Sigmoid colon (tissue), 7 donors: ENCODE data around the gene ADGRG3. TPM values are rescaled to one million over a fixed set of nuclear protein-coding genes. Genes with fewer than 3 reads are reported as not detected.

Experiments
- DNase-seq: peaks from one replicate; pipeline ENCODE4 v3.0.0-alpha.2; 2019
- H3K27ac ChIP-seq, 4 donors: fragments of 200-600 bp; sonication (generic); one replicate each; pipeline ENCODE4 v1.5.1; 2016 to 2019; ENCODE audit warnings: mild to moderate bottlenecking in 1 of 4
- H3K27me3 ChIP-seq, 3 donors: fragments of 200-600 bp; sonication (generic); one replicate each; pipeline ENCODE4 v1.5.1; 2019; ENCODE audit warnings: mild to moderate bottlenecking in 1 of 3
- H3K36me3 ChIP-seq, 4 donors: fragments of 200-600 bp; sonication (generic); one replicate each; pipeline ENCODE4 v1.5.1; 2016 to 2019
- H3K4me1 ChIP-seq, 4 donors: fragments of 200-600 bp; sonication (generic); one replicate each; pipeline ENCODE4 v1.5.1; 2017 to 2019
- H3K4me3 ChIP-seq, 4 donors: fragments of 200-600 bp; sonication (generic); one replicate each; pipeline ENCODE4 v1.5.1; 2017 to 2019; ENCODE audit warnings: mild to moderate bottlenecking in 2 of 4, moderate library complexity in 1 of 4
- H3K9me3 ChIP-seq, 4 donors: fragments of 200-600 bp in 3 of 4; sonication (generic) in 3 of 4; one replicate each; pipeline versions ENCODE4 v1.5.1 to v1.6.1; 2013 to 2019
- CTCF ChIP-seq, 4 experiments: fragments of 450-650 bp in 3 of 4; fragments of 200-600 bp in 1 of 4; IDR thresholded peaks; one replicate each; pipeline ENCODE4 v1.5.1; 2016 to 2019; ENCODE audit warnings: antibody characterized with exemption in 4 of 4, mild to moderate bottlenecking in 3 of 4, moderate library complexity in 2 of 4
- EP300 ChIP-seq, 4 donors: sonication (generic); formaldehyde crosslinking; IDR thresholded peaks; one replicate each; pipeline ENCODE4 v1.6.1; 2017; ENCODE audit warnings: antibody characterized with exemption in 4 of 4
- POLR2A ChIP-seq, 2 donors: fragments of 450-650 bp; IDR thresholded peaks; one replicate each; pipeline ENCODE4 v1.6.1; 2016; ENCODE audit warnings: antibody characterized with exemption in 2 of 2, mild to moderate bottlenecking in 2 of 2, moderate library complexity in 2 of 2
- POLR2AphosphoS5 ChIP-seq, 4 donors: sonication (generic); formaldehyde crosslinking; IDR thresholded peaks; one replicate each; pipeline ENCODE4 v1.6.1; 2017; ENCODE audit warnings: antibody characterized with exemption in 4 of 4
- WGBS, 2 donors: extraction: QIAGEN DNeasy Blood & Tissue Kit; methylation state at CpG; one replicate each; pipeline ENCODE4 v1.1.7; 2013; 5-methylcytosine and 5-hydroxymethylcytosine counted together
- intact Hi-C: fragments of 100-400 bp; cut with DNase I; formaldehyde crosslinking; loops from one replicate; pipeline ENCODE4 v1.15.1; 2023
- polyA plus RNA-seq, 3 donors: library from polyadenylated mRNA; stranded (reverse); fragments of 200-250 nt; gene quantifications; one replicate each; pipeline ENCODE4 v1.2.3, GENCODE V29; 2013
- total RNA-seq, 4 donors: library from RNA; depleted of rRNA; stranded (reverse); fragments of >200 nt; gene quantifications; one replicate each; pipeline ENCODE4 v1.1.0, GENCODE V29; 2016
- donor health status: healthy with polysubstance abuse.
- donor health status: Bipolar disorder and iron deficiency.
- donor health status: healthy.

The ADGRG3 gene
- total and polyA plus RNA-seq, 7 donors, result 0.69 to 6.6 (median 3.6) TPM

GRCh38 chr16:57658878-57659674 is 9.0 kb upstream of the ADGRG3 start:
- H3K36me3 ChIP-seq, result no peaks in the 10 kb centered on the region
- intact Hi-C loops, result no loop called here
- no peak overlapping the region for H3K4me3 ChIP-seq
- 85 to 87% methylated on average over 19 of the region's 19 CpGs for WGBS, 2 donors
- no peaks in the 10 kb centered on the region for H3K4me1 ChIP-seq
- no peak for TF ChIP-seq POLR2AphosphoS5 (IDR thresholded peaks at IDR 0.05)
- TF ChIP-seq CTCF (IDR thresholded peaks at IDR 0.05), result no peak
- no peak for TF ChIP-seq POLR2A (IDR thresholded peaks at IDR 0.05)
- no peak for TF ChIP-seq EP300 (IDR thresholded peaks at IDR 0.05)
- no peak for DNase-seq
- H3K27ac ChIP-seq, result no peak overlapping the region
- H3K9me3 ChIP-seq, result no peaks in the 10 kb centered on the region
- H3K27me3 ChIP-seq, result no peaks in the 10 kb centered on the region

- WGBS, 2 donors, result 87 to 90% methylated on average over 11 of the region's 11 CpGs
- intact Hi-C loops, result no loop called here
- Histone ChIP-seq H3K4me1 (no peaks in the 10 kb centered on the region), H3K36me3 (no peaks in the 10 kb centered on the region), H3K27me3 (no peaks in the 10 kb centered on the region), H3K9me3 (no peaks in the 10 kb centered on the region), H3K4me3 (no peak overlapping the region), H3K27ac (no peak overlapping the region)
- TF ChIP-seq POLR2AphosphoS5 (IDR thresholded peaks at IDR 0.05) (no peak), CTCF (IDR thresholded peaks at IDR 0.05) (no peak), EP300 (IDR thresholded peaks at IDR 0.05) (no peak), POLR2A (IDR thresholded peaks at IDR 0.05) (no peak)
- DNase-seq, result no peak
Observed at GRCh38 chr16:57660715-57661463, 7.2 kb upstream of the ADGRG3 start.

- TF ChIP-seq POLR2A (IDR thresholded peaks at IDR 0.05), result no peak
- TF ChIP-seq CTCF (IDR thresholded peaks at IDR 0.05), result no peak
- no peak for TF ChIP-seq EP300 (IDR thresholded peaks at IDR 0.05)
- TF ChIP-seq POLR2AphosphoS5 (IDR thresholded peaks at IDR 0.05), result no peak
- Histone ChIP-seq H3K27me3 (no peaks in the 10 kb centered on the region), H3K9me3 (no peaks in the 10 kb centered on the region), H3K27ac (no peak overlapping the region), H3K36me3 (no peaks in the 10 kb centered on the region), H3K4me1 (no peaks in the 10 kb centered on the region), H3K4me3 (no peak overlapping the region)
- WGBS, 2 donors, result 80 to 95% methylated on average over 7 of the region's 7 CpGs
- intact Hi-C loops, result no loop called here
- no peak for DNase-seq
Observed at GRCh38 chr16:57661510-57661909, 6.6 kb upstream of the ADGRG3 start.

- no peaks in the 10 kb centered on the region for H3K9me3 ChIP-seq
- no peak overlapping the region for H3K27ac ChIP-seq
- no peaks in the 10 kb centered on the region for H3K36me3 ChIP-seq
- WGBS, 2 donors, result 88 to 90% methylated on average over 20 of the region's 20 CpGs
- intact Hi-C loops, result no loop called here
- H3K4me1 ChIP-seq, result no peaks in the 10 kb centered on the region
- no peak for TF ChIP-seq POLR2AphosphoS5 (IDR thresholded peaks at IDR 0.05)
- TF ChIP-seq POLR2A (IDR thresholded peaks at IDR 0.05), result no peak
- no peak for TF ChIP-seq CTCF (IDR thresholded peaks at IDR 0.05)
- TF ChIP-seq EP300 (IDR thresholded peaks at IDR 0.05), result no peak
- no peaks in the 10 kb centered on the region for H3K27me3 ChIP-seq
- no peak for DNase-seq
- no peak overlapping the region for H3K4me3 ChIP-seq
Observed at GRCh38 chr16:57661936-57662906, 5.9 kb upstream of the ADGRG3 start.
